Measurements from ENCODE around the gene ITGA8. TPM values are rescaled to one million over a fixed set of nuclear protein-coding genes. Genes with fewer than 3 reads are reported as not detected.

Gene ITGA8
- total RNA-seq, 1 donor from 2014 or later: not detected

- intact Hi-C loops (cut with micrococcal nuclease): no loop called here
- DNase-seq: no peak
- TF ChIP-seq, protein P1, sequence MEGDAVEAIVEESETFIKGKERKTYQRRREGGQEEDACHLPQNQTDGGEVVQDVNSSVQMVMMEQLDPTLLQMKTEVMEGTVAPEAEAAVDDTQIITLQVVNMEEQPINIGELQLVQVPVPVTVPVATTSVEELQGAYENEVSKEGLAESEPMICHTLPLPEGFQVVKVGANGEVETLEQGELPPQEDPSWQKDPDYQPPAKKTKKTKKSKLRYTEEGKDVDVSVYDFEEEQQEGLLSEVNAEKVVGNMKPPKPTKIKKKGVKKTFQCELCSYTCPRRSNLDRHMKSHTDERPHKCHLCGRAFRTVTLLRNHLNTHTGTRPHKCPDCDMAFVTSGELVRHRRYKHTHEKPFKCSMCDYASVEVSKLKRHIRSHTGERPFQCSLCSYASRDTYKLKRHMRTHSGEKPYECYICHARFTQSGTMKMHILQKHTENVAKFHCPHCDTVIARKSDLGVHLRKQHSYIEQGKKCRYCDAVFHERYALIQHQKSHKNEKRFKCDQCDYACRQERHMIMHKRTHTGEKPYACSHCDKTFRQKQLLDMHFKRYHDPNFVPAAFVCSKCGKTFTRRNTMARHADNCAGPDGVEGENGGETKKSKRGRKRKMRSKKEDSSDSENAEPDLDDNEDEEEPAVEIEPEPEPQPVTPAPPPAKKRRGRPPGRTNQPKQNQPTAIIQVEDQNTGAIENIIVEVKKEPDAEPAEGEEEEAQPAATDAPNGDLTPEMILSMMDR (IDR thresholded peaks at IDR 0.05): no peak
- peaks cover 23% of the 10 kb centered on the region for H3K27me3 Mint-ChIP-seq
- peaks cover 5% of the 10 kb centered on the region for H3K9me3 Mint-ChIP-seq
- H3K4me1 Mint-ChIP-seq: no peaks in the 10 kb centered on the region
- ATAC-seq (ENCODE audit: low read depth): no peak
- CTCF ChIA-PET: no interaction called here
- H3K27ac Mint-ChIP-seq: no peak overlapping the region
- POLR2A ChIA-PET: no interaction called here
- H3K36me3 Mint-ChIP-seq (ENCODE audit: low read depth): no peaks in the 10 kb centered on the region
- no peak overlapping the region for H3K4me3 Mint-ChIP-seq
These were observed 5.9 kb upstream of the ITGA8 start for GRCh38 chr10:15725603-15726002.

DNA sequence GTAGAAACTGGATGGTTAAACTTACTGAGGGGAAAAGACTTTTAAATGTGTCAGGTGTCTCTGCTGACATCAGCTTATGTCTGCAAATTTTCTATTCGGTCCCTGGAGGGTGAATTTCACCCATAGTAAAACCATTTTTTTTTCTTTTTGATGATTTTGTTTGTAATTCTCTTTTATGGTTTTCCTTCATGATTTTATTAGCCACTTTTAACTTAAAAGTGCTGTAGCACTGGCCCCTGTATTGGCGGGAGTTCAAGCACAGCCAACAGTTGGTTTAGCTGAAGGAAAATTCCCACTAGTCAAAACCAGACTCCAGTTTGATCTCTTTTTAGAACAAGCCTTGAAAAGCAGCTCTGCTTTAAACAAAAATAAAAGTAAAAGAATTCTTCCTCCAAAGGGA is 5.0 kb upstream of the ITGA8 start:
- ATAC-seq (ENCODE audit: low read depth) (no peak), DNase-seq (no peak)
- Mint-ChIP-seq H3K27ac (no peak overlapping the region), H3K4me1 (no peaks in the 10 kb centered on the region), H3K4me3 (no peak overlapping the region), H3K27me3 (peaks cover 26% of the 10 kb centered on the region), H3K36me3 (ENCODE audit: low read depth) (no peaks in the 10 kb centered on the region), H3K9me3 (peaks cover 5% of the 10 kb centered on the region)
- TF ChIP-seq, protein P1 (IDR thresholded peaks at IDR 0.05): no peak
- ChIA-PET POLR2A (no interaction called here), CTCF (no interaction called here)
- intact Hi-C loops (cut with micrococcal nuclease): no loop called here

GRCh38 chr10:15723803-15724202 is 4.1 kb upstream of the ITGA8 start:
- ChIA-PET CTCF (no interaction called here), POLR2A (no interaction called here)
- Mint-ChIP-seq H3K9me3 (peaks cover 5% of the 10 kb centered on the region), H3K27me3 (peaks cover 30% of the 10 kb centered on the region), H3K27ac (no peak overlapping the region), H3K4me3 (no peak overlapping the region), H3K36me3 (ENCODE audit: low read depth) (no peaks in the 10 kb centered on the region), H3K4me1 (no peaks in the 10 kb centered on the region)
- intact Hi-C loops (cut with micrococcal nuclease): no loop called here
- no peak for DNase-seq
- ATAC-seq (ENCODE audit: low read depth): no peak
- TF ChIP-seq, protein P1 (IDR thresholded peaks at IDR 0.05): no peak

GRCh38 chr10:15720635-15721287 is 1.0 kb upstream of the ITGA8 start:
- Mint-ChIP-seq H3K4me3 (no peak overlapping the region), H3K36me3 (ENCODE audit: low read depth) (no peaks in the 10 kb centered on the region), H3K27ac (no peak overlapping the region), H3K4me1 (no peaks in the 10 kb centered on the region), H3K27me3 (peaks cover 42% of the 10 kb centered on the region), H3K9me3 (no peaks in the 10 kb centered on the region)
- DNase-seq (no peak), ATAC-seq (ENCODE audit: low read depth) (no peak)
- TF ChIP-seq, protein P1 (IDR thresholded peaks at IDR 0.05): no peak
- ChIA-PET CTCF (no interaction called here), POLR2A (no interaction called here)
- intact Hi-C loops (cut with micrococcal nuclease): no loop called here

DNA sequence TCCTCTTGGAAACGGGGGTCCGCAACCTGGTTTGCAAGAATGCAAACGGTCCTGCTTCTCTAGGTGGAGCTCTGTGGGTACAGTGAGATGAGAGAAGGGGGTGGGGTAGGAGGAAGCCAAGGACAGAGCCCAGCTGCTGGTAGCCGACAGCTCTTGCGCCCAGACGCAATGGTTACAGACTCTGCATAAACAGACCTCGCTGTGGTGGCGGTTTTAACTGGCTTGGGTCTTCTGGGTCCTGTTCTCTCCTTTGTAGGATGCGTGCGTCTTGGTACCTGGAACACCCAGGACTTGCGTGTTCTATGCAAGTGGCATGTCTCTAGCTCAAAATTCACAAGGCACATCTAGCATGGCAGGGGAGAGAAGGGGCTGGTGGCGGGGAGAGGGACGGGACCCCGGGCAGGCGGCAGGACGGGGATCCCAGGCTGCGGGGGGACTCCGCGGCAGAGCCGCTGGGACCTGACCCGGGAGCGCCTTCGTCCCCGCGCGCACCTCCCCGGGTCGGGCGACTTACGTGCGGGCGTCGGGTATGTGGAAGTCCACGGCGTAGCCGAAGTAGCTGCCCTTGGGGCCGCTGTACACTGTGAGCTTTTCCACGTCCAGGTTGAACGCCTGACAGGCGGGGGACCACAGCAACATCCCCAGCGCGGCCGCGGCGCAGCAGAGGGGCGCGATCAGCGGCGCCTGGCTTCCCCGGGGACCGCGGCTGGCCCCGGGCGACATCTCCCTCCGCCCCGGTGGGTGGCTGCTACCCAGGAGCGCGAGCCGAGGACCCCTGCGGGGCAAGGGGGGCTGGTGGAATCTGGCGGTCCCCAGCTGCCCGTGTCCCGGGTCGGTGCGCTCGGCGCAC is 448 bp downstream of the ITGA8 start:
- no peak overlapping the region for H3K4me3 Mint-ChIP-seq
- no peaks in the 10 kb centered on the region for H3K36me3 Mint-ChIP-seq (ENCODE audit: low read depth)
- intact Hi-C loops (cut with micrococcal nuclease): no loop called here
- H3K9me3 Mint-ChIP-seq: no peaks in the 10 kb centered on the region
- TF ChIP-seq, protein P1 (IDR thresholded peaks at IDR 0.05): no peak
- H3K27me3 Mint-ChIP-seq: peaks cover 44% of the 10 kb centered on the region
- ChIA-PET CTCF (no interaction called here), POLR2A (no interaction called here)
- no peaks in the 10 kb centered on the region for H3K4me1 Mint-ChIP-seq
- no peak for DNase-seq
- ATAC-seq (ENCODE audit: low read depth): no peak
- H3K27ac Mint-ChIP-seq: no peak overlapping the region

Data from activated B cell treated with CpG ODN at 0.5 μM for 24 hours (primary cell).